ENCODE data around the gene MT1M. TPM values are rescaled to one million over a fixed set of nuclear protein-coding genes. Genes with fewer than 3 reads are reported as not detected.

MT1M gene
- total and polyA plus RNA-seq, 10 of the 15 experiments (the other 5 are each of a cell fraction or from before 2014, with no cell fraction given): not detected

- TF ChIP-seq ZNF687 (IDR thresholded peaks at IDR 0.05) (no peak), RAD21 (IDR thresholded peaks at IDR 0.05; ENCODE audit: insufficient read depth, low read depth, low read length) (no peak)
Observed at GRCh38 chr16:56682703-56683397, 50.4 kb downstream of the MT1M start (continued).

Other genes with a start within 250 kb of the MT1M start
Only the 7 nearest of the 16 such genes appear.
- gene MT2A, start 24.1 kb upstream of the MT1M start, total RNA-seq (2014; rRNA removed): 19.0 and 20.1 TPM in 2 replicates
- 10.7 and 12.7 TPM in 2 replicates for gene MT2A, start 24.1 kb upstream of the MT1M start, total RNA-seq (2014; rRNA removed; fragmentation: Illumina TruSeq; extraction: Trizol)
- gene MT2A, start 24.1 kb upstream of the MT1M start, total RNA-seq (2021): 44.8 and 54.8 TPM in 2 replicates
- gene MT2A, start 24.1 kb upstream of the MT1M start, polyA plus RNA-seq (2011; rRNA removed): 8.1 and 11.3 TPM in 2 replicates
- gene MT2A, start 24.1 kb upstream of the MT1M start, polyA plus RNA-seq (2014; fragmentation: Illumina TruSeq; extraction: Trizol): 0.41 and 7.3 TPM in 2 replicates
- gene MT2A, start 24.1 kb upstream of the MT1M start, polyA plus RNA-seq (2014; fragmentation: Nextera tagmentation; extraction: Ambion mirVana): 10 to 100 TPM; 56.3 to 75.3 TPM
- gene MT2A, start 24.1 kb upstream of the MT1M start, polyA plus RNA-seq (2014; rRNA removed): 52.3 and 59.0 TPM in 2 replicates
- 100 to 1,000 TPM; 270 to 271 TPM for gene MT2A, start 24.1 kb upstream of the MT1M start, polyA plus RNA-seq (2016; fragmentation: Nextera tagmentation; extraction: Ambion mirVana)
- 10.0 and 11.0 TPM in 2 replicates for gene MT1E, start 6.9 kb upstream of the MT1M start, total RNA-seq (2014; rRNA removed)
- 7.6 and 7.9 TPM in 2 replicates for gene MT1E, start 6.9 kb upstream of the MT1M start, total RNA-seq (2014; rRNA removed; fragmentation: Illumina TruSeq; extraction: Trizol)
- gene MT1E, start 6.9 kb upstream of the MT1M start, total RNA-seq (2021): 10.6 and 12.7 TPM in 2 replicates
- gene MT1E, start 6.9 kb upstream of the MT1M start, polyA plus RNA-seq (2011; rRNA removed): 16.8 and 18.2 TPM in 2 replicates
- gene MT1E, start 6.9 kb upstream of the MT1M start, polyA plus RNA-seq (2014; fragmentation: Illumina TruSeq; extraction: Trizol): 0.48 and 5.8 TPM in 2 replicates
- gene MT1E, start 6.9 kb upstream of the MT1M start, polyA plus RNA-seq (2014; fragmentation: Nextera tagmentation; extraction: Ambion mirVana): 10 to 100 TPM; 17.7 to 20.7 TPM
- gene MT1E, start 6.9 kb upstream of the MT1M start, polyA plus RNA-seq (2014; rRNA removed): 16.2 and 18.8 TPM in 2 replicates
- 10 to 100 TPM; 20.1 to 22.3 TPM for gene MT1E, start 6.9 kb upstream of the MT1M start, polyA plus RNA-seq (2016; fragmentation: Nextera tagmentation; extraction: Ambion mirVana)
- not detected in 2 replicates for gene MT1A, start 6.0 kb downstream of the MT1M start, total RNA-seq (2014; rRNA removed)
- not detected in 2 replicates for gene MT1A, start 6.0 kb downstream of the MT1M start, total RNA-seq (2014; rRNA removed; fragmentation: Illumina TruSeq; extraction: Trizol)
- not detected in 2 replicates for gene MT1A, start 6.0 kb downstream of the MT1M start, total RNA-seq (2021)
- not detected in 2 replicates for gene MT1A, start 6.0 kb downstream of the MT1M start, polyA plus RNA-seq (2011; rRNA removed)
- not detected in 2 replicates for gene MT1A, start 6.0 kb downstream of the MT1M start, polyA plus RNA-seq (2014; fragmentation: Illumina TruSeq; extraction: Trizol)
- not detected for gene MT1A, start 6.0 kb downstream of the MT1M start, polyA plus RNA-seq (2014; fragmentation: Nextera tagmentation; extraction: Ambion mirVana)
- gene MT1A, start 6.0 kb downstream of the MT1M start, polyA plus RNA-seq (2014; rRNA removed): not detected in 2 replicates
- gene MT1A, start 6.0 kb downstream of the MT1M start, polyA plus RNA-seq (2016; fragmentation: Nextera tagmentation; extraction: Ambion mirVana): not detected
- gene MT1B, start 19.2 kb downstream of the MT1M start, total RNA-seq (2014; rRNA removed): not detected in 2 replicates
- gene MT1B, start 19.2 kb downstream of the MT1M start, total RNA-seq (2014; rRNA removed; fragmentation: Illumina TruSeq; extraction: Trizol): not detected in 2 replicates
- gene MT1B, start 19.2 kb downstream of the MT1M start, total RNA-seq (2021): not detected in 2 replicates
- not detected in 2 replicates for gene MT1B, start 19.2 kb downstream of the MT1M start, polyA plus RNA-seq (2011; rRNA removed)
- not detected in 2 replicates for gene MT1B, start 19.2 kb downstream of the MT1M start, polyA plus RNA-seq (2014; fragmentation: Illumina TruSeq; extraction: Trizol)
- not detected for gene MT1B, start 19.2 kb downstream of the MT1M start, polyA plus RNA-seq (2014; fragmentation: Nextera tagmentation; extraction: Ambion mirVana)
- gene MT1B, start 19.2 kb downstream of the MT1M start, polyA plus RNA-seq (2014; rRNA removed): not detected in 2 replicates
- not detected for gene MT1B, start 19.2 kb downstream of the MT1M start, polyA plus RNA-seq (2016; fragmentation: Nextera tagmentation; extraction: Ambion mirVana)
- gene MT1F, start 25.3 kb downstream of the MT1M start, total RNA-seq (2014; rRNA removed): 0.27 and 1.5 TPM in 2 replicates
- not detected in 2 replicates for gene MT1F, start 25.3 kb downstream of the MT1M start, total RNA-seq (2014; rRNA removed; fragmentation: Illumina TruSeq; extraction: Trizol)
- gene MT1F, start 25.3 kb downstream of the MT1M start, total RNA-seq (2021): 0.40 and 1.1 TPM in 2 replicates
- gene MT1F, start 25.3 kb downstream of the MT1M start, polyA plus RNA-seq (2011; rRNA removed): 1.8 and 2.4 TPM in 2 replicates
- gene MT1F, start 25.3 kb downstream of the MT1M start, polyA plus RNA-seq (2014; fragmentation: Illumina TruSeq; extraction: Trizol): 0.28 TPM in 1 of 2 replicates, not detected in the other
- 1 to 10 TPM in 1 of 2 experiments, under 1 TPM in 1; 0.57 to 1.1 TPM for gene MT1F, start 25.3 kb downstream of the MT1M start, polyA plus RNA-seq (2014; fragmentation: Nextera tagmentation; extraction: Ambion mirVana)
- 1.3 and 1.4 TPM in 2 replicates for gene MT1F, start 25.3 kb downstream of the MT1M start, polyA plus RNA-seq (2014; rRNA removed)
- 1 to 10 TPM; 1.1 to 2.5 TPM for gene MT1F, start 25.3 kb downstream of the MT1M start, polyA plus RNA-seq (2016; fragmentation: Nextera tagmentation; extraction: Ambion mirVana)
- 3.5 and 4.5 TPM in 2 replicates for gene MT1G, start 35.4 kb downstream of the MT1M start, total RNA-seq (2014; rRNA removed)
- 1.2 TPM in 1 of 2 replicates, not detected in the other for gene MT1G, start 35.4 kb downstream of the MT1M start, total RNA-seq (2014; rRNA removed; fragmentation: Illumina TruSeq; extraction: Trizol)
- gene MT1G, start 35.4 kb downstream of the MT1M start, total RNA-seq (2021): 3.0 and 4.2 TPM in 2 replicates
- 2.7 and 2.8 TPM in 2 replicates for gene MT1G, start 35.4 kb downstream of the MT1M start, polyA plus RNA-seq (2011; rRNA removed)
- gene MT1G, start 35.4 kb downstream of the MT1M start, polyA plus RNA-seq (2014; fragmentation: Illumina TruSeq; extraction: Trizol): 2.2 TPM in 1 of 2 replicates, not detected in the other
- gene MT1G, start 35.4 kb downstream of the MT1M start, polyA plus RNA-seq (2014; fragmentation: Nextera tagmentation; extraction: Ambion mirVana): 1 to 10 TPM; 8.7 to 9.1 TPM
- gene MT1G, start 35.4 kb downstream of the MT1M start, polyA plus RNA-seq (2014; rRNA removed): 4.7 and 8.7 TPM in 2 replicates
- 1 to 10 TPM; 8.2 to 8.3 TPM for gene MT1G, start 35.4 kb downstream of the MT1M start, polyA plus RNA-seq (2016; fragmentation: Nextera tagmentation; extraction: Ambion mirVana)
- gene MT1H, start 37.2 kb downstream of the MT1M start, total RNA-seq (2014; rRNA removed): 0.87 TPM in 1 of 2 replicates, not detected in the other
- not detected in 2 replicates for gene MT1H, start 37.2 kb downstream of the MT1M start, total RNA-seq (2014; rRNA removed; fragmentation: Illumina TruSeq; extraction: Trizol)
- gene MT1H, start 37.2 kb downstream of the MT1M start, total RNA-seq (2021): 1.3 and 1.8 TPM in 2 replicates
- gene MT1H, start 37.2 kb downstream of the MT1M start, polyA plus RNA-seq (2011; rRNA removed): 0.53 and 0.86 TPM in 2 replicates
- 0.40 TPM in 1 of 2 replicates, not detected in the other for gene MT1H, start 37.2 kb downstream of the MT1M start, polyA plus RNA-seq (2014; fragmentation: Illumina TruSeq; extraction: Trizol)
- gene MT1H, start 37.2 kb downstream of the MT1M start, polyA plus RNA-seq (2014; fragmentation: Nextera tagmentation; extraction: Ambion mirVana): 1 to 10 TPM in 1 of 2 experiments, under 1 TPM in 1; 0.98 to 2.1 TPM
- gene MT1H, start 37.2 kb downstream of the MT1M start, polyA plus RNA-seq (2014; rRNA removed): 0.99 and 2.6 TPM in 2 replicates
- 1 to 10 TPM; 5.8 to 6.0 TPM for gene MT1H, start 37.2 kb downstream of the MT1M start, polyA plus RNA-seq (2016; fragmentation: Nextera tagmentation; extraction: Ambion mirVana)